Pancreas (tissue), 10 donors: ENCODE measurements around the gene DOCK3. TPM values are rescaled to one million over a fixed set of nuclear protein-coding genes. Genes with fewer than 3 reads are reported as not detected.
A peak's percentile ranks its signal among the peaks of the same experiment; 100 is the strongest.

Experiments
- ATAC-seq, 4 donors: fragments of 200-7000 bp; cut with Tn5 transposase; one replicate each; pipeline versions ENCODE4 v1.8.0 to v1.9.1; 2020; ENCODE audit warnings: mild to moderate bottlenecking in 4 of 4, moderate library complexity in 4 of 4
- DNase-seq, 6 donors: peaks; one replicate each; pipeline ENCODE4 v3.0.0-alpha.2; 2020
- FAIRE-seq: peaks from 2 replicates; lab custom pipeline; 2012; peaks lifted over from hg19 to GRCh38; lab: Jason Lieb, UNC
- H3K27ac ChIP-seq, 4 donors: fragments of 200-600 bp; sonication (generic); 1 replicate in 3 of 4; 2 replicates in 1 of 4; pipeline versions ENCODE4 v1.5.0 to v1.8.0; 2020
- H3K27me3 ChIP-seq, 4 donors: fragments of 200-600 bp; one replicate each; pipeline ENCODE4 v1.8.0; 2021
- H3K36me3 ChIP-seq, 3 donors: fragments of 200-600 bp; sonication (generic) in 1 of 3; one replicate each; pipeline versions ENCODE4 v1.5.0 to v1.8.0; 2020 to 2021
- H3K4me1 ChIP-seq, 3 donors: fragments of 200-600 bp; one replicate each; pipeline ENCODE4 v1.8.0; 2021
- H3K4me3 ChIP-seq, 4 donors: fragments of 200-600 bp; sonication (generic) in 2 of 4; one replicate each; pipeline versions ENCODE4 v1.5.0 to v1.8.0; 2020 to 2021
- H3K9me3 ChIP-seq, 4 donors: fragments of 200-600 bp; one replicate each; pipeline ENCODE4 v1.8.0; 2021
- WGBS, 2 donors: extraction: QIAGEN DNeasy Blood & Tissue Kit; methylation state at CpG; one replicate each; pipeline ENCODE4 v1.1.7; 2013; 5-methylcytosine and 5-hydroxymethylcytosine counted together
- intact Hi-C, 3 donors: fragments of 100-400 bp; cut with DNase I; formaldehyde crosslinking; loops; one replicate each; pipeline versions ENCODE4 v1.11.1 to v1.14.2; 2022
- polyA plus RNA-seq, 2 donors: library from polyadenylated mRNA; stranded (reverse); fragments of 200-250 nt; gene quantifications; one replicate each; pipeline ENCODE4 v1.2.3, GENCODE V29; 2013
- total RNA-seq, 6 donors: library from RNA; stranded (reverse); fragmentation: NEBNext Ultra II Directional in 4 of 6; extraction: Animal tissue kit (Norgen Biotek cat#: 25700) in 4 of 6; gene quantifications; one replicate each; pipeline versions ENCODE4 v1.2.1 to v1.2.4, GENCODE V29; 2021 to 2023
- TF ChIP-seq, protein P1 (sequence below), 4 donors: fragments of 200-600 bp; sonication (generic) in 3 of 4; IDR thresholded peaks; one replicate each; pipeline versions ENCODE4 v1.5.0 to v1.8.0; 2021; ENCODE audit warnings: antibody characterized with exemption in 4 of 4
- donor health status: healthy with polysubstance abuse.
- donor health status: DM: no; HTN: no; CAD: no; lungs with moderate emphysema.
- donor health status: DM: no; HTN: no; CAD: no.
- donor health status: control.
- donor health status: control.
- donor health status: Bipolar disorder and iron deficiency.
- donor health status: DM: yes; HTN: yes; CAD: no.
- donor health status: DM: no; HTN: no; CAD: no.
- donor health status: DM: no; HTN: no; CAD: no.
- donor health status: DM: yes; HTN: yes; CAD: no.

The DOCK3 gene
- total and polyA plus RNA-seq, 8 donors = 0.09 to 1.5 (median 0.36) TPM

DNA sequence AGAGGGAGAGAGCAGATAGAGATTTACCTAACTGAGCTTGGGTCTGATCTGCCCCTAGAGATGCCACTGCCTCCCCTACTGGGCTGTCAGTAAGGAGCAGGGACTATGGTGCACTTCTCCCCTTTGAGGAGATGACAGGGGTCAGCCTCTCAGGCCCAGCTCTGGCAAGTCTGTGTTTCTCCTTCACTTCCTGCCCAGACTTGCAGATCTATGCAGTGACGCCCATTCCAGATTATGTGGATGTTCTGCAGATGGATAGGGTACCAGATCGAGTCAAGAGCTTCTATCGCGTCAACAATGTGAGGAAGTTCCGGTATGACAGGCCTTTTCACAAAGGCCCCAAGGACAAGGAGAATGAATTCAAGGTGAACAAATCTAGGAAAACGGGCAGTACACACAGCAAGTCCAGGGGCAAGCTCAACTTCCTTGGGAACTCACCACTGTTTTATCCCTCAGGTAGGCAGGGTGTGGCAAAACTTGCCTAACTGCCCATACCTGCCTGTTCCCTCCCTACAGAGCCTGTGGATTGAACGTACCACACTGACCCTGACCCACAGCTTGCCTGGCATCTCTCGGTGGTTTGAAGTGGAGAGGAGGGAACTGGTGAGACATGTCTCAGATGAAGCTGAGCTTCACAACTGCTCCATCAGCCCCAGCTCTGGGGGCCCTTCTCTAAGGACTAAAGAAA, 681.3 kb downstream of the DOCK3 start:
- Histone ChIP-seq H3K4me3 (no peak overlapping the region), H3K27me3 (no peaks in the 10 kb centered on the region), H3K36me3 (no peaks in the 10 kb centered on the region), H3K27ac (no peak overlapping the region), H3K9me3 (no peaks in the 10 kb centered on the region), H3K4me1 (no peaks in the 10 kb centered on the region)
- intact Hi-C loops = no loop called here
- TF ChIP-seq, protein P1, sequence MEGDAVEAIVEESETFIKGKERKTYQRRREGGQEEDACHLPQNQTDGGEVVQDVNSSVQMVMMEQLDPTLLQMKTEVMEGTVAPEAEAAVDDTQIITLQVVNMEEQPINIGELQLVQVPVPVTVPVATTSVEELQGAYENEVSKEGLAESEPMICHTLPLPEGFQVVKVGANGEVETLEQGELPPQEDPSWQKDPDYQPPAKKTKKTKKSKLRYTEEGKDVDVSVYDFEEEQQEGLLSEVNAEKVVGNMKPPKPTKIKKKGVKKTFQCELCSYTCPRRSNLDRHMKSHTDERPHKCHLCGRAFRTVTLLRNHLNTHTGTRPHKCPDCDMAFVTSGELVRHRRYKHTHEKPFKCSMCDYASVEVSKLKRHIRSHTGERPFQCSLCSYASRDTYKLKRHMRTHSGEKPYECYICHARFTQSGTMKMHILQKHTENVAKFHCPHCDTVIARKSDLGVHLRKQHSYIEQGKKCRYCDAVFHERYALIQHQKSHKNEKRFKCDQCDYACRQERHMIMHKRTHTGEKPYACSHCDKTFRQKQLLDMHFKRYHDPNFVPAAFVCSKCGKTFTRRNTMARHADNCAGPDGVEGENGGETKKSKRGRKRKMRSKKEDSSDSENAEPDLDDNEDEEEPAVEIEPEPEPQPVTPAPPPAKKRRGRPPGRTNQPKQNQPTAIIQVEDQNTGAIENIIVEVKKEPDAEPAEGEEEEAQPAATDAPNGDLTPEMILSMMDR (IDR thresholded peaks at IDR 0.05) = no peak
- WGBS, 2 donors = 67 to 69% methylated on average over 8 of the region's 8 CpGs
- DNase-seq (no peak), FAIRE-seq (no peak), ATAC-seq (no peak)

DNA sequence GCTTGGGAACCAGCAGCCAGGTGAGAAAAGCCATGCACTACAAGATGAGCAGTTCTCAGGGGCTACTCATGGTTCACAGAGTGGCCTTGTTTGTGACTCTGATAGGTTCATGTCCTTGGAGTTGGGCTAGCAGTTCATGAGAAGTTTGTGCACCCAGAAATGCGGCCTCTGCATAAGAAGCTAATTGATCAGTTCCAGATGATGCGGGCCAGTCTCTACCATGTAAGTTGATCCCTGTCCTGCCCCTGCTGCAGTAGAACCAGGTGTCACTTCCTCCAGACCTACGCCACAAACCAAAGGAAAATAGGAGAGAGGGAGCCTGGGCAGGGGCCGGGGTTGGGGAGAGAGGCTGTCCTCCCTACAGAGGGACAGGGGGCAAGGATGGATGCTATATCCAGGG, 683.1 kb downstream of the DOCK3 start:
- no peak for ATAC-seq
- no peak overlapping the region for H3K27ac ChIP-seq
- intact Hi-C loops = no loop called here
- peak in 1 of 6 donors; percentile 25 for DNase-seq
- TF ChIP-seq, protein P1 (IDR thresholded peaks at IDR 0.05) = no peak
- H3K4me1 ChIP-seq = no peaks in the 10 kb centered on the region
- H3K9me3 ChIP-seq = no peaks in the 10 kb centered on the region
- WGBS, 2 donors = 62 to 66% methylated on average over 4 of the region's 4 CpGs
- no peak for FAIRE-seq
- no peaks in the 10 kb centered on the region for H3K27me3 ChIP-seq
- no peaks in the 10 kb centered on the region for H3K36me3 ChIP-seq
- no peak overlapping the region for H3K4me3 ChIP-seq

DNA sequence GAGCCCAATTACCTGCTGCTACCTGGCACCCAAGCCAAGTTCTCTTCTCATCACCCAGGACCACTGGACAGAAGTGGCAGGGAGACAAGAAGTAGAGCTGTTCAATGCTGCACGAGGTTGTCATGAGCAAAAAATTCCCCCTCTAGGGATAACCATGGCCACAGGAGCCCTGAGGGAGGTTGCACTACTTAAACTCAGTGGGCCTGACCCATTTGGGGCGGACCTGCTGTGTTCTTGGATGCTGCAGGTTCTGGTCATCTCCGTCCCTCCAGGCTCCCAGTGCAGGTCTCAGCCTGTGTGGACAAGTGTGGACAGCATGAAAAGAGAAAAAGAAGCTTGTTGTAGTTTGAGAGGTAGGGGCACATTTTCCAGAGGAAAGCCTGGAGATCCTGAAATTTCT, 684.3 kb downstream of the DOCK3 start:
- H3K4me3 ChIP-seq = no peak overlapping the region
- H3K36me3 ChIP-seq = no peaks in the 10 kb centered on the region
- no peaks in the 10 kb centered on the region for H3K4me1 ChIP-seq
- DNase-seq (peak in 1 of 6 donors; percentile 8), FAIRE-seq (no peak), ATAC-seq (no peak)
- 71 to 76% methylated on average over 3 of the region's 3 CpGs for WGBS, 2 donors
- TF ChIP-seq, protein P1 (IDR thresholded peaks at IDR 0.05) = no peak
- intact Hi-C loops = no loop called here
- H3K9me3 ChIP-seq = no peaks in the 10 kb centered on the region
- no peaks in the 10 kb centered on the region for H3K27me3 ChIP-seq
- no peak overlapping the region for H3K27ac ChIP-seq

DNA sequence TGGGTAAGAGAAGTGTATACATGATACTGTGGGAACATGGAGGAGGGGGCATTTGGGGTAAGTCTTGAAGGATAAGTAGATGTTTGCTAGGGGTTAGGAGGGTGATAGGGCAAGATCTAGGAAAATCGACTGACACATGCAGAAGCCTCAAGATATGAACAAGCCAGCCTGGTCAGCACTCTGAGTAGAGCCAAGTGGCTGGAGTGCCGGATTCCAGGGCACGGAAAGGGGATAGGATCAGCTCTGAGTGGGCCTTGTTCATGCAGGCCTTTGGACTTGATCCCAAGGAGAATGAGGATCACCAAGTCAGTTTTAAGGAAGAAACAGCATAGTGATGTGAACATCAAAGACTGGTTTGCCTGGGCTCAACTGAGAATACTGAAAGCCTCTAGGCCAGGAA, 686.1 kb downstream of the DOCK3 start:
- Histone ChIP-seq H3K4me1 (no peaks in the 10 kb centered on the region), H3K9me3 (no peaks in the 10 kb centered on the region), H3K4me3 (no peak overlapping the region), H3K27ac (no peak overlapping the region), H3K27me3 (no peaks in the 10 kb centered on the region), H3K36me3 (no peaks in the 10 kb centered on the region)
- TF ChIP-seq, protein P1 (IDR thresholded peaks at IDR 0.05) = no peak
- FAIRE-seq (no peak), DNase-seq (no peak), ATAC-seq (no peak)
- 76 to 79% methylated on average over 3 of the region's 3 CpGs for WGBS, 2 donors
- intact Hi-C loops = no loop called here

DNA sequence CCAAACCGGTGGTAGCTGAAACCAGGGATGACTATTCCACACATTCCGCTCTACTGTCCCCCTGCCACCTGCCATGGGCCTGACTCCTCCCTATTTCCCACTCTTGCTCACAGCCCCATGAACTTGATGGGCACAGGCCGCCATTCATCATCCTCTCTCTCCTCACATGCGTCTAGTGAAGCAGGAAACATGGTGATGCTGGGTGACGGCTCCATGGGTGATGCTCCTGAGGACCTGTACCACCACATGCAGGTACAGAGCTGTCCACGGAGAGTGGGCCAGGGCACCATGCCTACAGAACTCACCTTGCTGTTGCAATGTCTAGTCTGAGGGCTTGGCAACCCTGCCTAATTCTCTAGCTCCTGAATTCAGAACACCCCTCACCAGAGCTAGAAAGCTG, 687.0 kb downstream of the DOCK3 start:
- 81 to 93% methylated on average over 6 of the region's 6 CpGs for WGBS, 2 donors
- Histone ChIP-seq H3K27me3 (no peaks in the 10 kb centered on the region), H3K9me3 (no peaks in the 10 kb centered on the region), H3K4me3 (no peak overlapping the region), H3K4me1 (no peaks in the 10 kb centered on the region), H3K36me3 (no peaks in the 10 kb centered on the region), H3K27ac (no peak overlapping the region)
- intact Hi-C loops = no loop called here
- FAIRE-seq = no peak
- TF ChIP-seq, protein P1 (IDR thresholded peaks at IDR 0.05) = no peak
- peak in 1 of 6 donors; percentile 25 for DNase-seq
- ATAC-seq = no peak
